ENCODE data around the gene TBX1.

DNA sequence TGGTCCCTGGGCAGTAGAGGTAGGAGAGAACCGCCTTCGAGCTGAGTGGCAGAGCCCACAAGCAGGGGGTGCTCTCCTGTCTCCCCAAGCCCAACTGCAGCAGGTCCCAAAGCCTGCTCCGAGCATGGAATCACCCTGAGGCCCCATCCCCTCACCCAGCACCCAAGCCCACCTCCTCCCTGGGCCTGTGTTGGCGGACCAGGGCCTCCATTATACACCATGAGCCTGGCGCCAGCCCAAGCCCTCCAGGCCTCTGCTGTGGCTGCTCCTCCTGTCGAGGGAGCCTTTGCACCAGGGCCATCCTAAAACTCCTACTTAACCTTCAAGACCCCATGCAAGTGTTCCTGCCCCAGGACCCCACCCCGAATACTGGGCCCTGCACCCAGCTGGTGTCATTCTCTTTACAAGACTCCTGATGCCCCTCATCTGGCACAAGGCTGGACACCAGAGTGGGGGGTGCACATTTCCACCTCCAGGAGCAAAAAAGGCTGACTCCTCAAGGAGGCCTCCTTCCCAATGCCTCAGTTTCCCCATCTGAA lies 20.6 kb upstream of the TBX1 start:
- no peak for TF ChIP-seq CTCF (IDR thresholded peaks at IDR 0.05)
- no peak for TF ChIP-seq POLR2A (IDR thresholded peaks at IDR 0.05)
